ENCODE measurements around the gene GLYR1. TPM values are rescaled to one million over a fixed set of nuclear protein-coding genes. Genes with fewer than 3 reads are reported as not detected.

The GLYR1 gene
- total RNA-seq, 1 donor from 2014 or later: 133 TPM

- TF ChIP-seq, protein P1, sequence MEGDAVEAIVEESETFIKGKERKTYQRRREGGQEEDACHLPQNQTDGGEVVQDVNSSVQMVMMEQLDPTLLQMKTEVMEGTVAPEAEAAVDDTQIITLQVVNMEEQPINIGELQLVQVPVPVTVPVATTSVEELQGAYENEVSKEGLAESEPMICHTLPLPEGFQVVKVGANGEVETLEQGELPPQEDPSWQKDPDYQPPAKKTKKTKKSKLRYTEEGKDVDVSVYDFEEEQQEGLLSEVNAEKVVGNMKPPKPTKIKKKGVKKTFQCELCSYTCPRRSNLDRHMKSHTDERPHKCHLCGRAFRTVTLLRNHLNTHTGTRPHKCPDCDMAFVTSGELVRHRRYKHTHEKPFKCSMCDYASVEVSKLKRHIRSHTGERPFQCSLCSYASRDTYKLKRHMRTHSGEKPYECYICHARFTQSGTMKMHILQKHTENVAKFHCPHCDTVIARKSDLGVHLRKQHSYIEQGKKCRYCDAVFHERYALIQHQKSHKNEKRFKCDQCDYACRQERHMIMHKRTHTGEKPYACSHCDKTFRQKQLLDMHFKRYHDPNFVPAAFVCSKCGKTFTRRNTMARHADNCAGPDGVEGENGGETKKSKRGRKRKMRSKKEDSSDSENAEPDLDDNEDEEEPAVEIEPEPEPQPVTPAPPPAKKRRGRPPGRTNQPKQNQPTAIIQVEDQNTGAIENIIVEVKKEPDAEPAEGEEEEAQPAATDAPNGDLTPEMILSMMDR (conservative IDR thresholded peaks at IDR 0.05): no peak
- Mint-ChIP-seq H3K9me3 (peaks cover 2% of the 10 kb centered on the region), H3K4me1 (no peaks in the 10 kb centered on the region), H3K4me3 (no peak overlapping the region), H3K27ac (ENCODE audit: unreplicated experiment) (no peak overlapping the region), H3K27me3 (ENCODE audit: low read depth) (no peaks in the 10 kb centered on the region), H3K36me3 (ENCODE audit: low read depth) (peaks cover 13% of the 10 kb centered on the region)
- DNase-seq (ENCODE audit: low read depth, low spot score): no peak
Measured at GRCh38 chr16:4754865-4755264, 92.2 kb downstream of the GLYR1 start.

DNA sequence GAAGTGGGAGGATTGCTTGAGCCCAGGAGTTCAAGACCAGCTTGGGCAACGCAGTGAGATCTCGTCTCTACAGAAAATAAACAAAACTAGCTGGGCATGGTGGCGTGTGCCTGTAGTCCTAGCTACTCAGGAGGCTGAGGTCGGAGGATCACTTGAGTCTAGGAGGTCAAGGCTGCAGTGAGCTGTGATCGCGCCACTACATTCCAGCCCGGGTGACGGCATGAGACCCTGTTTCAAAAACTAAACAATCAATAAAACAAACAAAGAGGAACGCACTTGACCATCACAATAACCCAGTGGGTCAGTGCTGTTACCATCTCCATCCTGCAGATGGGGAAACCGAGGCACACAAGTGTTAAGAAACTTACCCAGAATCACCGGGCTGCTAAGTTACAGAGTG lies 93.9 kb downstream of the GLYR1 start:
- Mint-ChIP-seq H3K36me3 (ENCODE audit: low read depth) (peaks cover 10% of the 10 kb centered on the region), H3K9me3 (peaks cover 2% of the 10 kb centered on the region), H3K4me1 (no peaks in the 10 kb centered on the region), H3K27ac (ENCODE audit: unreplicated experiment) (no peak overlapping the region), H3K27me3 (ENCODE audit: low read depth) (no peaks in the 10 kb centered on the region), H3K4me3 (no peak overlapping the region)
- TF ChIP-seq, protein P1 (conservative IDR thresholded peaks at IDR 0.05): no peak
- no peak for DNase-seq (ENCODE audit: low read depth, low spot score)

Other genes starting within 250 kb of the GLYR1 start
- 14.8 and 17.6 TPM in 2 replicates for gene UBALD1, start 232.4 kb downstream of the GLYR1 start, total RNA-seq
- gene MGRN1, start 222.5 kb downstream of the GLYR1 start, total RNA-seq: 79.7 and 83.1 TPM in 2 replicates
- gene NUDT16L1, start 153.7 kb downstream of the GLYR1 start, total RNA-seq: 36.8 and 37.8 TPM in 2 replicates
- gene ANKS3, start 113.0 kb downstream of the GLYR1 start, total RNA-seq: 32.0 and 35.5 TPM in 2 replicates
- 0.68 and 0.96 TPM in 2 replicates for gene DNAAF8, start 112.8 kb downstream of the GLYR1 start, total RNA-seq
- 17.6 and 21.1 TPM in 2 replicates for gene ZNF500, start 80.1 kb downstream of the GLYR1 start, total RNA-seq
- 0.65 TPM in 1 of 2 replicates, not detected in the other for gene SEPTIN12, start 58.9 kb downstream of the GLYR1 start, total RNA-seq
- gene SMIM22, start 51.9 kb downstream of the GLYR1 start, total RNA-seq: not detected in 2 replicates
- 22.0 and 25.9 TPM in 2 replicates for gene ROGDI, start 44.7 kb downstream of the GLYR1 start, total RNA-seq
- gene UBN1, start 193 bp upstream of the GLYR1 start, total RNA-seq: 44.2 and 49.6 TPM in 2 replicates
- 0.16 and 0.26 TPM in 2 replicates for gene PPL, start 89.9 kb upstream of the GLYR1 start, total RNA-seq
- 0.68 and 0.98 TPM in 2 replicates for gene SEC14L5, start 111.0 kb upstream of the GLYR1 start, total RNA-seq
- 11.0 and 15.3 TPM in 2 replicates for gene NAGPA, start 186.6 kb upstream of the GLYR1 start, total RNA-seq
- not detected in 2 replicates for gene C16orf89, start 218.7 kb upstream of the GLYR1 start, total RNA-seq
- gene ALG1, start 224.6 kb upstream of the GLYR1 start, total RNA-seq: 23.2 and 25.2 TPM in 2 replicates